Mucosa of gallbladder (tissue), 1 donor: ENCODE results near the gene RPS26. TPM values are rescaled to one million over a fixed set of nuclear protein-coding genes. Genes with fewer than 3 reads are reported as not detected.
A peak's percentile ranks its signal among the peaks of the same experiment; 100 is the strongest.
"Not testable (repeated sequence)": the region's sequence is repeated elsewhere in the genome, so short reads cannot be mapped to it uniquely, and the experiment has no call there.

Source experiments
- DNase-seq: peaks from one replicate; pipeline ENCODE4 v3.0.0-alpha.2; 2020; ENCODE audit warnings: low spot score
- total RNA-seq: library from RNA; stranded (reverse); gene quantifications from one replicate; pipeline ENCODE4 v1.2.1, GENCODE V29; 2021
- donor health status: DM: no; HTN: no; CAD: no.

Gene RPS26
- 34.0 TPM for total RNA-seq

DNA sequence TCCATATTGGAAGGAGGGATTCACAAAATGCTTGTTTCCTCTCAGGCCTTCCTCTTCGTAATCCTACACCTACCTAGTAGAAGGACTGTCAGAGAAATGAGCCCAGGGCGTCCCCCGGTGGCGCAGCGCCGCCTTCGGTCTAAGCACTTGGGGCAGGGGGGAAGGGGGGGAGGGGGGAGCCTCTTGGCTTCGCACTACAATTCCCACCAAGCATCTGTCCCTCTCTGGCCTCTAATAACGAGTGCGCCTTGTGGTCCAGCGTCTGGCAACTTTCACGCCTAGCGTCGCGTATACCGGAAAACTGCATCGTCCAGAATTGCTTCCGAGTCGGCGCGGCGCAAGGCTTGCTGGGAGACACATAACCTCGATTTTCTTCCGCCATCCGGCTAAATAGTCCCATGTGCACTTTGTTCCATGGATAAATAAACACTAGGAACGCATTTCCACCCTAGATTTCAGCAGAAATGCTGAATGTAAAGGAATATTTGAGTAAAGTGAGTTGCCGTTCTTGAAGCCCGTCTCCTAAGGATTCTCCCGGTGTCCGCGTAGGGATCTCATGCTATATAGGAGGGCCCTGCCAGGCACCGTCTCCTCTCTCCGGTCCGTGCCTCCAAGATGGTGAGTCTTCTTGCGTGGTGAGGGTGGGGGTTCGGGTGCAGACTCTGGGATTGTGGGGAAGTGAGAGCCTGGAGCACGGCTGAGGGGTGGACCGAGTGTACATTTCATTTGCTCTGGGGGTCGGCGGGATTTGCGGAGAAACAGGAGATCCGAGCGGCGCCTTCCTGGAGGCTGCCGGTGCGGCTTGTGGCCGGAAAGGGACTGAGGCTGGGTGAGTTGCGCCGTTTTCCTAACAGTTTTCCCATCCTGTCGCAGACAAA lies at the start of gene RPS26:
TSS of gene RPS26 (plus strand) at position 367 of the 878 bp plus-strand sequence. CDS start at position 616, 249 bp downstream.
- DNase-seq: peak; percentile 97

DNA sequence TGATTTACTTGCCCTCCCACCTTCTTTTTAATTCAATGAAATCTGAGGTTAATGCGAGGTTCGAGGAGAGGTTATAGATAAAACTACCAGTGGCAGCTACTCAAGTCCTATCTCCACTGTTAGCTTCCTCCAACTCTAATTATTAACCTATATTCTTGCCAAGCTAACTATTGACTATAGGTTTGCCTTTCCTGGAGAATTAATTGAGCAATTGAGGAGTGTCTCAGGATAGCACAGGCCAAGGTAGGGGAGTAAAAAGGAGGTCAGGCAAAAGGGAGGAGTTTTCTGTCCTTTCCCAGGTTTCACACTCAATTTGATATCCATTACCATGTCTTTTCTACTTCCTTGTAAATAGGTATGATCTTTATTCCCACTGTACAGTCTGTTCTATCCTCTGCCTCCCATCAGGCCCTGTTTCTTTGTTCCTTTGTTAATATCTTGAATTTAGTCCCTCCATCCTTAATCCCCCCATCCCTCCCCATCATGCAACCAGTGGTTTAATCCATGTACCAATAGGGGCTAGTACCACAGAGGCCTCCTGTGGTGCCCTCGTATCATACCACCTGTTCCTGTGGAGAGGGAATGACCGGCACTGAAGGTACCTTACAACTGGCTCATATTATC lies 48.4 kb upstream of the RPS26 start:
- no peak for DNase-seq

DNA sequence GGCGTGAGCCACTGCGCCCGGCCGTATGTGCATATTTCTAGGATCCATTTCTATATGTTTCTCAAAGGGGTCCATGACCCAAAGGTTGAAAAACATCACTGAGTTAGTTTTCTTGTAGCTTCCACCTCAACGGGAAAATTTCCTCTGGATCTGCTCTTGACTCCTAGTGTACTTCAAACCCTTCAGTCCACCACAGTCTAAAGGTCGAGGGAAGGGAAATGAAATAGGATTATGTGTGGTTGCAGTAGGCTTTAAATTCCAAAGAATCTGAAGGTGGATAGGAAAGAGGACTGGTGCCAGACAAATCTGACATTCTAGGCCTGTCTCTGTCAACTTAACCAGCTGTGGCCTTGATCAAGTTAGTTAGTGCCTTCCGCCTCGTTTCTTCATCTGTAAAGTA lies 46.4 kb upstream of the RPS26 start:
- no peak for DNase-seq

DNA sequence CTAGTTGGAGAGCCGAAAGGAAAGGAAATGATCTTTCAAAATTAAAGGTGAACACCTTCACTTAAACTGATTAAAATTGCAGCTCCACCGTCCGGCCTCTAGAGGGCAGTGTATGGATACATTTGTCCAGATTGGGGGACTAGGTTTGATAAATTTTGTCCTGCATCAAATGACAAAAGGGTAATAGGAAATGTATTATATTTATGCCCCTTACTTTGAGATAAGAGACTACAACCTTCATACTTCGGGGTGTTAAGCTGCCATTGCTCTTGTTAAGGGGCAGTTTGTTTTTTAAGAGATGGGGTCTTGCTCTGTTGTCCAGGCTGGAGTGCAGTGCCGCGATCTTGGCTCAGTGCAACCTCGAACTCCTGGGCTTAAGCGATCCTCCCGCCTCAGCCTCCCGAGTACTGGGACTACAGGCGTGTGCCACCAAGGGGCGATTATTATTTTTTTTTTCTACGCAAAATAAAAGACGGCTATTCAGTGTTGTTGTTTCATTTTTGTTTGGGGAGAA lies 45.5 kb upstream of the RPS26 start:
- DNase-seq: peak; percentile 59

DNA sequence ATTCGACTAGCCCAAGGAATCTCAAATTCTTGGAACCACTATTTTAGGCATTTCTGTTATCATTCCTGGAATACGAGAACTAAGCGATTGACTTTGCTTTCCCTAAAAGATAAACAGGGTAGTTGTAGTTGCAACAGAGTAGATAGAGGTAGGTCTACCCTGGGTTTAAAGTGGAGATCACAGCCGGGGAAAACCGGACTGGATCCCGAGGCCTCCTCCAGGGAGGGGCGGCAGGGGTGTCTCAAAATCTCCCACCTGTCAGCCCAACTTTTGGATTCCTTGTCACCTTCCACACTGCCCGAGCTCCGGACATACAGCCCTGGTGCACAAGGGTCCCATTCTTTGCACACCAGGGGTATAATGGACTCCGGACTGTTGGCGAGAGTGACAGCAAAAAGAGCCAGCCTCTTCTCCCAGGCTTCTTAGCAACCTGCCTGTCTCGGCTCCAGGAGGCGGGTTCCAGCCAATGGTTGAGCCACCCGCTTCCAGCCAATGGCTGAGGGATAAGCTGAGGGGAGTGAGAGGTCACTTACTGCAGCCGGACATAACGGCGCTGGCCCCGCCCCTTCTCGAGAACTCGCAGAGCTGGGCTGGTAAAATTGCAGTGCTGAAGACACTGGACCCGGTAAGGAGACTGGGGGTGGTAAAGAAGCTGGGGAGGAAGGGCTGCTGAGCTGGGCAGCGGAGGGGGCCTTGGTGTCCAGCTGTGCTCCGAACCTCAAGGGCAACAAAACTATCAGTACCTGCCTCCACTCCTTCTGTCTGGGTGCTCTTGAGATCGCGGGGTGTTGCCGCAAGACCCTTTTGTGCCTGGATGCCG lies 44.8 kb upstream of the RPS26 start, which contains the start of gene SUOX:
TSS of gene SUOX (plus strand) at position 562 of the 820 bp plus-strand sequence. CDS start 4,946 bp downstream, outside the sequence.
- peak; percentile 97 for DNase-seq

DNA sequence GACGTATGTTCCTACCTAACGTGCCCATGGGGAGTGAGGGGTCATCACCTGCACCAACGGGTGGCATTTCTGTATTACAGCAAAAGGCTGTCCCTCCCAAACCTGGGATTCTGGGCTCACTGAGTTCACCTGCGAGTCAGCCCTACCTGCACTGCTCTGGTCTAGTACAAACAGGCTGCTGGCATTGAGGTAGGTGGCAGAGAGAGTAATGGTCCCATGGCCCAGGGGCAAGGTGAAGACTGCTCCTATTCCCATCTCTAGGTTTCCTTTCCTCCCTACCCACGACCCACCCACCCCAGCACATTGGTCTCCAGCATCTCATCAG lies 44.2 kb upstream of the RPS26 start:
- peak; percentile 25 for DNase-seq

DNA sequence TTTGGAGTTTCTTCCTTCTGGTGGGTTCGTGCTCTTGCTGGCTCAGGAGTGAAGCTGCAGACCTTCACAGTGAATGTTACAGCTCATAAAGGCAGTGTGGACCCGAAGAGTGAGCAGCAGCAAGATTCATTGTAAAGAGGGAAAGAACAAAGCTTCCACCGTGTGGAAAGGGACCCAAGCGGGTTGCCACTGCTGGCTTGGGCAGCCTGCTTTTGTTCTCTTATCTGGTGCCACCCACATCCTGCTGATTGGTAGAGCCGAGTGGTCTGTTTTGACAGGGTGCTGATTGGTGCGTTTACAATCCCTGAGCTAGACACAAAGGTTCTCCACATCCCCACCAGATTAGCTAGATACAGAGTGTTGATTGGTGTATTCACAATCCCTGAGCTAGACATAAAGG lies 42.2 kb upstream of the RPS26 start:
- DNase-seq: not testable (repeated sequence)

DNA sequence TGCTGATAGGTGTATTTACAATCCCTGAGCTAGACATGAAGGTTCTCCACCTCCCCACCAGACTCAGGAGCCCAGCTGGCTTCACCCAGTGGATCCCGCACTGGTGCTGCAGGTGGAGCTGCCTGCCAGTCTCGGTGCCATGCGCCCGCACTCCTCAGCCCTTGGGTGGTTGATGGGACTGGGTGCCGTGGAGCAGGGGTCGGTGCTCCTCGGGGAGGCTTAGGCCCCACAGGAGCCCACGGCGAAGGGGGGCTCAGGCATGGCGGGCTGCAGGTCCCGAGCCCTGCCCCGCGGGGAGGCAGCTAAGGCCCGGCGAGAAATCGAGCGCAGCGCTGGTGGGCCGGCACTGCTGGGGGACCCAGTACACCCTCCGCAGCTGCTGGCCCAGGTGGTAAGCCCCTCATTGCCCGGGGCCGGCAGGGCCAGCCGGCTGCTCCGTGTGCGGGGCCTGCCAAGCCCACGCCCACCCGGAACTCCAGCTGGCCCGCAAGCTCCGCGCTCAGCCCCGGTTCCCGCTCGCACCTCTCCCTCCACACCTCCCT lies 41.6 kb upstream of the RPS26 start:
- DNase-seq: not testable (repeated sequence)

DNA sequence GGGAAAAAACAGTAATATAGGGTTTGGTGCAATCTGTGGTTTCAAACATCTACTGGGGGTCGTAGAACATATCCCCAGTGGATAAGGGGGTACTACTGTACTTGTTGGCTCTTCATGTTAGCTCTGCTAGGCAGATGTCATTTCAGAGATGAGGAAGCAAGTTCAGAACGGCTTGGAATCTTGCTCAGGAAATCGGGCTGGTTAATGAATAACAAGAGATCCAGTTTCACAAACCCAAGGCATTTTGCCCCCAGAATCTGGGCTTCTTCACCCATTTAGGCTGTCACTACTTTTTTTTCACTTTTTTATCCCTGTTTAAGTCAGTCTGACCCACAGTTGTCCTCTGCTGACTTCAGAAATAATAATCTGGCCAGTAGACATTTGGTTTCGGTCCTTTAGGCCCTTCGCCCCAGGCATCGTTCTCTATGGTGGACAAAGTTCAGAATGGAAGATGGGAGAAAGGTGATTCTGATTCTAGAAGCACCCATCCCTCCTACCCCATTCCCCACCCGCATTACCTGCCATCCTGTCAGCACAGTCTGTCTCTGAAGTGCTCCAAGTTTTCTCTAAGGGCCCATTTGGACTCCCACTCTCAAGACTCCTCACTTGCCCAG lies 40.1 kb upstream of the RPS26 start:
- DNase-seq: no peak

DNA sequence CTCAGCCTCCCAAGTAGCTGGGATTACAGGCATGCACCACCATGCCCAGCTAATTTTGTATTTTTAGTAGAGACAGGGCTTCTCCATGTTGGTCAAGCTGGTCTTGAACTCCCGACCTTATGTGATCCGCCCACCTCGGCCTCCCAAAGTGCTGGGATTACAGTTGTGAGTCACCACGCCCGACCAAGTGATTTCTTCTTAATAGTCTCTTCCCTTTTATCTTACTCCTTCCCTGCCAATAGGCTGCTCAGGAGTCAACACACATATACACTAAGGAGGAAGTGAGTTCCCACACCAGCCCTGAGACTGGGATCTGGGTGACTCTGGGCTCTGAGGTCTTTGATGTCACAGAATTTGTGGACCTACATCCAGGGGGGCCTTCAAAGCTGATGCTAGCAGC lies 38.3 kb upstream of the RPS26 start:
- DNase-seq: not testable (repeated sequence)

DNA sequence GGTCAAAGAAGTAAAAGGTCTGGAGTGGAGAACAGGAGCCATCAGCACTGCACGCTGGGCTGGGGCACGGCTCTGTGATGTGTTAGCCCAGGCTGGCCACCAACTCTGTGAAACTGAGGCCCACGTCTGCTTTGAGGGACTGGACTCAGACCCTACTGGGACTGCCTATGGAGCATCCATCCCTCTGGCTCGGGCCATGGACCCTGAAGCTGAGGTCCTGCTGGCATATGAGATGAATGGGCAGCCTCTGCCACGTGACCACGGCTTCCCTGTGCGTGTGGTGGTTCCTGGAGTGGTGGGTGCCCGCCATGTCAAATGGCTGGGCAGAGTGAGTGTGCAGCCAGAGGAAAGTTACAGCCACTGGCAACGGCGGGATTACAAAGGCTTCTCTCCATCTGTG lies 37.5 kb upstream of the RPS26 start:
- no peak for DNase-seq

DNA sequence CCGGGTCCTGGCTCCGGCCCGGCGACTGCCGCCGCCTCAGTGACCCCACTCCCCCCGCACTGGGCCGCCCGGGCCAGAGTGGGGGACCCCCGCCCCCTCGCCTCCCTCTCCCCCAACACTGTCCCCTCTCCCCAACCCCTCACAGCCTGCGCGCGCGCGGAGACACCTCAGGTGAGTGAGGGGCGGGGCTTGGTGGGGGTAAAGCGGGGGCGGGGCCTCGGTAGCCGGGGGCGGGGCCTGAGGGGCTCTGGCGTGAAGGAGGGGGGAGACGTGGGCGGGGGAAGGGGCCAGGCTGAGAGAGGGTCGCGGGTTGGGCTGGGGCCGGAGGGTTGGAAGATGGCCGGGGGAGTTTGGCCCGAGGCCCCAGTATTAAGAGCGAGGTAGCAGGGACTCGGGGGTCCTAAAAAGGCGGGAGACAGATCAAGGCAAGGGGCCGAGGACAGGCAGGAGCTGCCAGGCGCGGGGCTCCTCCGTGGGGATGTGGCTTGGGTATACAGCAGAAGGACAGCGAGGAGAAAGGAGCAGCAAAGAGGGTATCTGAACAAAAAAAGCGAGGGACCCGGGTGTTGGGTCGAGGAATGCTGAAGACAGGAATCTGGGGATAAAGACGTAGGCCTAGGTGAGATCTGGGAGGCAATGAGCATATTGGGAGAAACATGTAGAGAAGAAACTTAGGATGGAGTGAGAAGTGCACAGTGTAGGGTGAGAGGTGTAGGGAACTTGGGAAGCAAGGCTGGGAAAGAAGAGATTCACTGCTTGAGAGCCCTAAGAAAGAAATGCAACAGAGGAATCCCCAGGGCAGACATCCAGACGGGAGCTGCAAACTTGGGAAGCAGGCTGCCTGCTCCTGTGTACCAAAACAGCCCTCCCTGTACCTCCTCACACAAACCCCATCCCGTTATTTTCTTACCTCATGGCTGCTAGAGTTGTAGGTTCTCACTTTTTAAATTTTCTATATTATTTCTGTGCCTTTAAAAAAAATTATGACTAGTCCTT lies 33.9 kb upstream of the RPS26 start:
- peak; percentile 37 for DNase-seq

DNA sequence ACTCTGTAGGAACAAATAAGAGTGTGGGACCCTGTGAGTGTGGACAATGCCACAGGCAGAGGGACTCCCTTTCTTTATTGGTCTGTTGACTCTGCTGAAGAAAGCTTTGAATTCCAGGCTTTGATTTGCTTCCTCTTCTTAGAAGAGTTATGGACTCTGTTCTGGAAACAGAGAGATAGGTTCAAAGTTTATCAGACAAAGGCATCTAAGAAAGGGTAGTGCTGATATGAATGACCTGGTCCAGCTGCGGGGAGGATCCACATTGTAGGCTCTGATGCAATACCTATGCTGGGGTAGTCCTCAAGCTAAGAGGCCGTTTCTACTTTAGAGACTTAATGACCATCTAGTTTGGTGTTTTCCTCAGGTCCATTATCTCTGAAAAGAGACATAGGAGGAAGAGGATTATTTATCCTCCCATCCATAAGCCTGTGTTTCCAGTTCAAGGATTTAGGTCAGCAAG lies 31.6 kb upstream of the RPS26 start:
- no peak for DNase-seq

DNA sequence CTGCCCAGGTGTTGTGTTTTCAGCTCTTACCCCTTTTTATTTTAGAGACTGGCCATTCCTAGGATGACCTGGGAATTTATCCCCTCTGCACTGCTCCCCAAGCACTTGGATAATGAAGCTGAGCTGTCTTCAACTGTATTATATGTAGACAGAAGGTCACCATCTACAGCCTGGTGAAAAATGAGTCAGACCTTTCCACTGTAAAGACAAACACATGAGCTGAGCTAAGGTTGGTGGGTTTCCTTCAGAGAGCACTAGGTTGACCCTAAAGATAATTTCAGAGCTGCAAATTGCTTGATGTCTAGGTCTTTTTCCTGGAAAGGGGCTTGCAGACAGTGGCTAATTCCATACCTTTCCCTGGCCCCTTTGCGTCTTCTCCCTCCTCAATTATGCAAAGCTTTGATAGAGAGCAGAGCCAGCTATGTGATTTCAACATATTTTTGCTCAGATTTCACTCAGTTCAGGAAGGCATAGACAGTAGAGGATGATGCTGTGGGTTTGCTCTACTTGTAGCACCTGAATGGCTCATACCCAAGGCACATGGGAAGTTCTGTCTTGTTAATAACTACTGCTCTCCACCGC lies 30.1 kb upstream of the RPS26 start:
- no peak for DNase-seq

DNA sequence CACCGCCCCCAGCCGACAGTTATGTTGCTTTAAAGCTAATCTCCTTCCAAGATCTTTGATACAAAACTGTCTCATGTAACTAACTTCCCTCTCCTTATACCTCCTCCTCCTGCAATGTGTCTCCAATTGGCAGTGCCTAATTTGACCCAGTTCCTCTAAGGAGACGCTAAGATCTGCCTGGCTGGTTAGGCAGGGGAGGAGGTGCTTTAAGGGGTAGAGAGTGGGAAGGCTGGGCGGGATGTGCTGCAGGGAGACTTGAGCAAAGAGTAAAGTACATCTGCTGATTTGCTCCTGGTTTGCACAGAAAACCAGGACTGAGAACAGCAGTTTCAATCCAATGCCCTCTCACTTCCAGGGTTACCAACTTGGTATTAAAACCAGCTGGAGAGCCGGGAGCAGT lies 28.2 kb upstream of the RPS26 start:
- DNase-seq: no peak

DNA sequence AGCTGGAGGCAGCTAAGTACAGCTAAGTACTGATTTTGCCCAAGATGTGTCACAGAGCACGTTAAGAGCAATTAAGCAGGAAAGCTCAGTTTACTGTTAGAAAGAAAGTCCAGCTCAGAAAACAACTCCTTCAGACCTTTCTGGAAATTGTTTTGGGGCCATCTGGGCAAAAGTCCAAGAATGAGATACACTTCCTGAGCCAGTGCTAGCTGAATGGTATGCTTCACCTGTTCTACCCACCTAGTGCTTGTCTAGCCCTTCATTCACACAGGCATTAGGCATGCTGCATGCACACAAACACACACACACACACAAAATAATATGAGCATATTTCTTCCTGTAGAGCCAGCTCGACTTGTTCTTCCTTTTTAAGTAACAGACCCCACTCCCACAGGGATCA lies 27.5 kb upstream of the RPS26 start:
- no peak for DNase-seq

DNA sequence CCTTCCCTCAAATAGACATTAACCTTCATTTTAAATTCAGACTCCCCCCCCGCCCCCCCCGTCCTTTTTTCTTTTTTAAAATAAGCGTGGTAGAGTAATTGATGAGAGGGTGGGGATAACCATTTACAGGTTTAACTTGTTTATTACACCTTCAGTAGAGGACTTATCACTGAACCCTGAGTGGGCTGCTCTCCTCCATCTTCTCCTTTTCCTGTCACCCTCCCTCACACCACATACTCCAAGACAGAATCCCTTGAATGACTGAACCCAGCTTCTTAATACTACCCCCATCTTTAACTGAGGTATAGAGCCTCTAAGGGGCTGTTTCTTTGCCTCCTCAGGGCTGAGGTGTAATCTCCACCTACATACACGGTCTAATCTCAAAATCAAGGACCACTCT lies 24.5 kb upstream of the RPS26 start:
- no peak for DNase-seq

DNA sequence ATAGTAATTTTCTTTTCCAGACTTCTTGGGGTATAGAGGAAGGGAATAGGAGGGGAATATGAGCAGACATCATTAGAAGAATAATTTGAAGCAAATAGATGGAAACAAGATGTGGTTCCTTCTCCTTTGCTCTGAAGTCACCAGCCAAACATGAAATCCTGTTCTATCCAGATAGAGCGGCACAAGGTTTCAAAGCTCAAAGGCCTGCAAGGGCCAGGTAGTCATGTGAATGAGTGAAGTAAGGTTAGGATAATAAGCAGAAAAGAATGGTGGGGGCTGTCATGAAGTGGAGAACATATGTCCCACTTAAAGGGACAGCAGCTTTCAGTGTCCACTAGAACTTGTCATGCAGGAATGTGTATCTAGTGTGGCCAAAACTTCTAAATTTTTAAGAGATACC lies 23.4 kb upstream of the RPS26 start:
- DNase-seq: no peak

DNA sequence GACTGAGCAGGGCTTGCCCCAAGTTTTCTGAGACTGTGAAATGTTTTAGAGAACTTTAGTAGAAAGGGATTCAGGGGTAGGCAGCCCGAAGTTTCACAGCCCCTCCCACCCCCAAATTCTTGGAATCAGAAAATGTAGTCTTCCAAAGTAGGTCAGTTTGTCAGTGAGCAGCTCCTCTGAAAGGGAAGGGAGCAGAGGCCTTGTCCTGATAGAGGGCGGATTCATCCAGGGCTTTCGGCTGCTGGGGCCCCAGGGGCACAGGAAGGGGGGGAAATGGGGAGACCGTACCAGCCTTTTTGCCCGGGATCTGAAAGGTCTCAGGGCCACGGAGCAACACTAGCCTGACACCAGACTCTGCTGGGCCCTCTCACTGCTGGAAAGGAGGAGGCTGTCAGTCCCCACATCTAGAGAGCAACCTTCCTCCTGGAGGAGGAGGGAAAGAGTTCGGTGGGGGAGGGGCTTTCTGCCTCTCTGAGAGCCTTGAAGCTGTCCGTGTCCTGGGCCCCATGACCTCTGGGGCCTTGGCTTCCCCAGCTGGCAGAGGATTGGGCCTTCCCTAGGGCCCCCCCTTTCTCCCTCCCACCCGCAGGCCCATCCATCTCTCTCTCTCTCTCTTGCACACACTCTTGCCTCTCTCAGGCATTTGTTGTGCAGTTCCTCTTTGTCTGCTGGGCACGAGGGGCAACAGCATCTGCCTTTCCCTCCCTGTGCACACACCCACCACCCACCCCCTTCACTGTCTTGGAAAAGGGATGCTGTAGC lies 21.1 kb upstream of the RPS26 start, which contains the start of gene IKZF4:
TSS of gene IKZF4 (plus strand) at position 621 of the 762 bp plus-strand sequence. CDS start 451 bp downstream, outside the sequence.
- DNase-seq: peak; percentile 34
